KMS-11 (cell line): Measurements from ENCODE around the gene MFSD2A.
"Not testable (repeated sequence)": the region's sequence is repeated elsewhere in the genome, so short reads cannot be mapped to it uniquely, and the experiment has no call there.

Experiments
- H2AFZ ChIP-seq: fragments of 200-600 bp; sonication (generic); 2 replicates; pipeline ENCODE4 v1.6.1; 2016; ENCODE audit warnings: antibody characterized with exemption, mixed run types, low read depth
- H3K27ac ChIP-seq: fragments of 200-600 bp; sonication (generic); 2 replicates; pipeline ENCODE4 v1.6.1; 2016; ENCODE audit warnings: mild to moderate bottlenecking, mixed run types
- H3K27me3 ChIP-seq: fragments of 200-600 bp; sonication (generic); 2 replicates; pipeline ENCODE4 v1.6.1; 2017; ENCODE audit warnings: mild to moderate bottlenecking, low read depth, mixed run types, moderate library complexity; ENCODE audit not compliant: insufficient read depth
- H3K36me3 ChIP-seq: fragments of 200-600 bp; sonication (generic); 2 replicates; pipeline ENCODE4 v1.6.1; 2017; ENCODE audit warnings: mild to moderate bottlenecking, mixed run types; ENCODE audit not compliant: insufficient read depth
- H3K4me1 ChIP-seq: fragments of 200-600 bp; sonication (generic); 2 replicates; pipeline ENCODE4 v1.6.1; 2016; ENCODE audit warnings: mild to moderate bottlenecking, low read depth, mixed run types; ENCODE audit not compliant: poor library complexity, severe bottlenecking
- H3K4me2 ChIP-seq: fragments of 200-600 bp; sonication (generic); 2 replicates; pipeline ENCODE4 v1.7.0; 2016; ENCODE audit warnings: mild to moderate bottlenecking, mixed run types
- H3K4me3 ChIP-seq: fragments of 200-600 bp; sonication (generic); IDR thresholded peaks from 2 replicates; pipeline ENCODE4 v1.6.1; 2017; ENCODE audit warnings: low read depth, low read length, mixed read lengths; ENCODE audit not compliant: insufficient read depth
- H3K79me2 ChIP-seq: fragments of 200-600 bp; sonication (generic); 2 replicates; pipeline ENCODE4 v1.6.1; 2016; ENCODE audit warnings: low read depth, mixed run types; ENCODE audit not compliant: insufficient read depth
- H3K9ac ChIP-seq: fragments of 200-600 bp; sonication (generic); 2 replicates; pipeline ENCODE4 v1.6.1; 2016; ENCODE audit warnings: mild to moderate bottlenecking, mixed run types
- H4K20me1 ChIP-seq: fragments of 200-600 bp; sonication (generic); 2 replicates; pipeline ENCODE4 v1.6.1; 2016; ENCODE audit warnings: mild to moderate bottlenecking, mixed run types; ENCODE audit not compliant: insufficient read depth
- TF ChIP-seq, protein P1 (sequence below): fragments of 200-600 bp; sonication (generic); conservative IDR thresholded peaks from 2 replicates; pipeline ENCODE4 v1.6.1; 2017; ENCODE audit warnings: low read depth, mild to moderate bottlenecking, antibody characterized with exemption, low read length, moderate library complexity, mixed read lengths

MFSD2A gene

GRCh38 chr1:39981385-39981784 lies 26.4 kb downstream of the MFSD2A start:
- Histone ChIP-seq H4K20me1 (no peaks in the 10 kb centered on the region), H2AFZ (no peak overlapping the region), H3K4me1 (peaks cover 3% of the 10 kb centered on the region), H3K27ac (no peak overlapping the region), H3K4me2 (no peak overlapping the region), H3K36me3 (no peaks in the 10 kb centered on the region), H3K4me3 (no peak overlapping the region), H3K9ac (no peak overlapping the region), H3K79me2 (no peaks in the 10 kb centered on the region), H3K27me3 (no peaks in the 10 kb centered on the region)
- TF ChIP-seq, protein P1, sequence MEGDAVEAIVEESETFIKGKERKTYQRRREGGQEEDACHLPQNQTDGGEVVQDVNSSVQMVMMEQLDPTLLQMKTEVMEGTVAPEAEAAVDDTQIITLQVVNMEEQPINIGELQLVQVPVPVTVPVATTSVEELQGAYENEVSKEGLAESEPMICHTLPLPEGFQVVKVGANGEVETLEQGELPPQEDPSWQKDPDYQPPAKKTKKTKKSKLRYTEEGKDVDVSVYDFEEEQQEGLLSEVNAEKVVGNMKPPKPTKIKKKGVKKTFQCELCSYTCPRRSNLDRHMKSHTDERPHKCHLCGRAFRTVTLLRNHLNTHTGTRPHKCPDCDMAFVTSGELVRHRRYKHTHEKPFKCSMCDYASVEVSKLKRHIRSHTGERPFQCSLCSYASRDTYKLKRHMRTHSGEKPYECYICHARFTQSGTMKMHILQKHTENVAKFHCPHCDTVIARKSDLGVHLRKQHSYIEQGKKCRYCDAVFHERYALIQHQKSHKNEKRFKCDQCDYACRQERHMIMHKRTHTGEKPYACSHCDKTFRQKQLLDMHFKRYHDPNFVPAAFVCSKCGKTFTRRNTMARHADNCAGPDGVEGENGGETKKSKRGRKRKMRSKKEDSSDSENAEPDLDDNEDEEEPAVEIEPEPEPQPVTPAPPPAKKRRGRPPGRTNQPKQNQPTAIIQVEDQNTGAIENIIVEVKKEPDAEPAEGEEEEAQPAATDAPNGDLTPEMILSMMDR: no peak

DNA sequence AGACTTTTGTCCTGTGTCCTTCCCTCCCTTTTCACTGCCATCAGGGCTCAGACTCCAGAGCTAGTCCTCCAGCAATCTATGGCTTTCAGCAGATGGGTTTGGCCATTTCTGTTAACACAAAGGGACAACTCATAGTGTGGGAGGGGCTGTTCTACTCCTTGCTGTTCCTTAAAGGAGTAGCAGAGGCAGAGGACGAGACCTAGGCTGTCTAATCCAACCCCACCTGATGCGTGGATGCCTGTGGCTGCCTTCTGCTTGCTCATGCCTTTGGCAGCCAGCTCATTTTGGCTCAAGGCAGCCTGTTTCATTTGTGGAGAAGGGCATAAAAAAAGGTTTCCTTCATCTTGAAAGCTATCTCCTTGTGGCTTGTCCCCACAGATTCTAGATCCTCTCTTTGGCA lies 27.0 kb downstream of the MFSD2A start:
- no peak overlapping the region for H3K4me3 ChIP-seq
- peaks cover 3% of the 10 kb centered on the region for H3K4me1 ChIP-seq
- no peaks in the 10 kb centered on the region for H3K79me2 ChIP-seq
- H3K27me3 ChIP-seq: no peaks in the 10 kb centered on the region
- no peaks in the 10 kb centered on the region for H3K36me3 ChIP-seq
- TF ChIP-seq, protein P1: no peak
- no peaks in the 10 kb centered on the region for H4K20me1 ChIP-seq
- no peak overlapping the region for H2AFZ ChIP-seq
- H3K9ac ChIP-seq: no peak overlapping the region
- H3K4me2 ChIP-seq: no peak overlapping the region
- H3K27ac ChIP-seq: no peak overlapping the region

DNA sequence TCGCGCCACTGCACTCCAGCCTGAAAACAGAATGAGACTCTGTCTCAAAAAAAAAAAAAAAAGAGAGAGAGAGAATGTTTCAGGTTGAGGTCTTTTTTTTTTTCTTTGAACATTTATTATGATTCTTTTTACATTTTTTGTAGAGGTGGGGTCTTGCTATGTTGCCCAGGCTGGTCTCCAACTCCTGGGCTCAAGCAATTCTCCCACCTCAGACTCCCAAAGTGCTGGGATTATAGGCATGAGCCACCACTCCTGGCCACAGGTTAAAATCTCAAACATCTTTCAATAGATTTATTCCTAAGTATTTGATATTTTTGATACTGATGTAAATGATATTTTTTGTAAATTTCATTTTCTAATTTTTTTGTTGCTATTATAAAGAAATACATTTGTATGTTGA lies 29.5 kb downstream of the MFSD2A start:
- H3K79me2 ChIP-seq, H3K4me3 ChIP-seq, H4K20me1 ChIP-seq, H2AFZ ChIP-seq, H3K27ac ChIP-seq, H3K4me2 ChIP-seq, H3K27me3 ChIP-seq, H3K36me3 ChIP-seq, H3K4me1 ChIP-seq, H3K9ac ChIP-seq: not testable (repeated sequence)

DNA sequence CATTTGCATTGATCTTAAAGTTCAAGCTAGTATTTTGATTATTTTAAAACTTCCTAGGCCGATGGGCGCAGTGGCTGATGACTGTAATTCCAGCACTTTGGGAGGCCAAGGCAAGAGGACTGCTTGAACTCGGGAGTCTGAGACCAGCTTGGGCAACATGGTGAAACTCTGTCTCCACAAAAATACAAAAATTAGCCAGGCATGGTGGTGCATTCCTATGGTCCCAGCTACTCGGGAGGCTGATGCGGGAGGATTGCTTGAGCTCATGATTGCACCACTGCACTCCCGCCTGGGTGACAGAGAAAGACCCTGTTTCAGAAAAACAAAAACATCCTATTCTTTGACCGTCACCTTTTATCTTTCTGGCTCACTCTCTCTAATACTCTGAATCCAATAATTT lies 30.0 kb downstream of the MFSD2A start:
- Histone ChIP-seq H4K20me1 (no peaks in the 10 kb centered on the region), H2AFZ (no peak overlapping the region), H3K27me3 (no peaks in the 10 kb centered on the region), H3K27ac (no peak overlapping the region), H3K4me1 (no peaks in the 10 kb centered on the region), H3K79me2 (no peaks in the 10 kb centered on the region), H3K36me3 (no peaks in the 10 kb centered on the region), H3K9ac (no peak overlapping the region), H3K4me3 (no peak overlapping the region), H3K4me2 (no peak overlapping the region)
- TF ChIP-seq, protein P1: no peak

- Histone ChIP-seq H3K4me2 (no peak overlapping the region), H2AFZ (no peak overlapping the region), H3K27ac (no peak overlapping the region), H3K27me3 (no peaks in the 10 kb centered on the region), H3K9ac (no peak overlapping the region), H3K4me1 (no peaks in the 10 kb centered on the region), H4K20me1 (no peaks in the 10 kb centered on the region), H3K4me3 (no peak overlapping the region), H3K36me3 (no peaks in the 10 kb centered on the region), H3K79me2 (no peaks in the 10 kb centered on the region)
- TF ChIP-seq, protein P1: no peak
Observed at GRCh38 chr1:39987869-39988268, 32.9 kb downstream of the MFSD2A start.
